Hematopoietic multipotent progenitor cell treated with erythropoietin and hydrocortisone succinate and interleukin-3 and kit ligand, for 15 days (in vitro differentiated cells): ENCODE measurements around the gene FGD5.
"Not testable (repeated sequence)": the region's sequence is repeated elsewhere in the genome, so short reads cannot be mapped to it uniquely, and the experiment has no call there.

Source experiments
- DNase-seq: peaks from one replicate; pipeline ENCODE4 v3.0.0-alpha.2; 2015; ENCODE audit warnings: low spot score

Gene FGD5

GRCh38 chr3:14903501-14903900 is 84.7 kb downstream of the FGD5 start:
- not testable (repeated sequence) for DNase-seq

GRCh38 chr3:14905055-14905657 is 86.4 kb downstream of the FGD5 start:
- no peak for DNase-seq

DNA sequence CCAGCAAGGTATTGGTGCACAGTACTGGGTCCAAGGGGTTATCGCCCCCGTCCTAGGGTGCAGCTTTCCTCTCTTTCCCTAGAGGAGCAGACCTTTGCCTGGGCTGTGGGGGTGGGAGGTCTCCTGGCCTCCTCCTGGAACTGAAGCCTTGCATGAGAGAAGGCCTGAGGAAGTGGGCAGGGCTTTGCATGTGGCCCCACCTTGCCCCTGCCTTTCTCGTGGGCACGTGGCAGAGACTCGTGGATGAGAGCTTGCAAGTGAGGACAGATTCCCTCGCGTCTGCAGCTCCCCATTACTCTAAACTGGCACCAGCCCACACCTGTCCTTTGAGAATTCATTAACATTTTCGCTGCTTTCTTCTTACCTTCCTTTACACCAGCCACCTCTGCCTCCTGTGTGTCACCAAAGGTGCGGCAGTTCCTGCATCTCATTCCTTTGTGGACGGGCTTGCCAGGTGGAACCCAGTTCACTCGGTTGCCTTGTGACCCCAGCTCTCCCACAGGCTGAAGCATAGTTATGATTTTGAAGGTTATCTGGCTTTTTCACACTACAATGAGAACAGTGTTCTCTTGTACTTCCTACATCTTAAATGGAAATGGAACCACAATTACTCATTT is 87.7 kb downstream of the FGD5 start:
- no peak for DNase-seq

GRCh38 chr3:14907043-14907966 is 88.5 kb downstream of the FGD5 start:
- DNase-seq, result no peak

DNA sequence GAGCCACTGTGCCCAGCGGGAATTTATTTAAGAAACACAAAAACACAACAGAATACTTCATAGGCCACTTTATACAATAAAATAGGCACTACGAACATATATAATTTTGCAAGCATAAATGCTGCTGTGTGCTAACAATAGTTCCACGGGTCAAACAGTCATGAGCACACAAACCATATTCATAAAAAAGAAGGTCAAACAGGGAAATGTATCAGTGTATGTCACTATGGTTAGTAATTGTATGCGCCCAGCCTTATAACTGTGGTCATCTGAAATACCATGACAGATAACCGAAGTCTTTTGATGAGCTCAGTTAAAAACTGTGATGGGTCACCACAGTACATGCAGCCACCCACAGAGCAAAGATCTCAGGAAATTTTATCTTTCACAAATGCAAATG is 90.5 kb downstream of the FGD5 start:
- DNase-seq, result no peak

GRCh38 chr3:14911651-14912050 is 92.9 kb downstream of the FGD5 start:
- DNase-seq, result no peak

DNA sequence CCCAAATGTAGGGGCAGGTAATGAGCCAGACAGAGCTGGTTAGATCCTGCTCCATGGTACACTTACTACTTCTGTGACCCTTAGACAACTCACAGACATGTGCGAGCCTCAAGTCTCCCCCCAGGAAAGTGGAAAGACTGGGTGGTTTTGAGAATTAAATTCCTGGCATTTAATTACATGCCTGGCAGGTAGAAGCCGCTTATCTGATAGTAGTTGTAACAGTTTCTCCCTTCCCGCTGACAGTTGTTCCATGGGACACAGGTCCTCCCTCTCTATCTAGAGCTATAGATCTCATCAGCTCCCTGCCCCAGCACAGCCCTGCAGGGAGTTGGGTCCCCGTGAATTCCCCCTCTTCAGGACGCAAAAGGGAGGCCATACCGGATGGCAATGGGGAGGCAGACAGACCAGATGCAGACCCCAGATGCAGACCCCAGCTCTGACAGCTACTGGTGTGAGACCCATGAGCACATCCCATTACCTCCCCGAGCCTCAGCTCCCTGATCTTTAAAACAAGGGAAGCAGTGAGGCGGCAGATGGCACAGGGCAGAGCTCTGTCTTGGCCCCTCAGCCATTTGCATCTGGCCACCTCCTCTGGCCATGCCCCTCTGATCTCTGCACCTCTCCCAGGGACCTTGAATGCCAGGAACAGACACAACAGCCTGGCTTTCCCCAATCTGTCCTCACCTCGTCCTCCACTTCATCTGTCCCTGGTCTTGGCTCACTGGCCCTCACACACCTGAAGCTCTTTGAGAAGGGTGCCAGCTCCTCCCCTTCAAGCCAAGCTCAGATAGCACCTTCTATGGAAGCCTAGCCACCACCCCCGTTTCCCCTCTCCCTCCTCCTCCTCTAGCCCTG is 94.5 kb downstream of the FGD5 start:
- DNase-seq, result no peak

DNA sequence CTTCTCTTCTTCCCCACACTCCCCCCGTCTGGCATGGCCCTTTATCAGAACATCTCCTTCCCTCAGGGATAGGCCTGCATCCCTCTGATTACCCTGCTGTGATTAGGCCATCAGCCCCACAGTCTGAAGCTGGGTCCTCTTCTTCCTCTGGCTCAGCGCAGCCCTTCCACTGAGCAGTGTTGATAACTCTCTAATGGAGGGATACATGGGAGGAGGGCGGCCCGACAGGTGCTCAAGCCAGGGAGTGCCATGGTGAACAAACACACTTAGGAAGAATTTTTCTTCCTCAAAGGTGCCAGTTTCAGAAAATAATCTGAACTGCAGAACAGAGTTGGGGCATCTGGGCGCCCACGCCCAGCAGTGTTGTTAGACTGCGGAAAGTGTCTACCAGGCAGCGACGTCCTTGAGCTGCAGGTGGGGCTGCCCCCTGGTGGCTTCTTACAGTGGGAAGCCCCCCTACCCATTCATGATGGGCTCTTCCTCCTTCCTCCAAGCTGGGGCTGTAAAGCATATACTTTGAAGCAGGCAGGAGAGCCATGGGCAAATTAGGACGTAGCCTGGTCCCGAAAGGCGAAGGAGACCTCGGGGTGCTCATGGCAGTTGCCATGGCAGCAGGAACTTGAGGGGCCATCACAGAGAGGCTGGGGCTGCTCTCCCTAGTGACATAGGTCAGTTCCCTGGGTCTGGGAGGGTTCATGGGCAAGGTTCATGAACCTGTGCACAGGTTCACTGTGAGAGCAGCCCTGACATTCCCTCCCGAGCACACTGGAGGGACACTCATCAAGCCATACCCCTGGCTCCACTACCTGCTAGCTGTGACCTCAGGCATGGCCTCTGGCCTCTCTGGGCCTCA is 95.4 kb downstream of the FGD5 start:
- DNase-seq, result no peak

- no peak for DNase-seq
Measured at GRCh38 chr3:14914779-14915117, 96.0 kb downstream of the FGD5 start.

DNA sequence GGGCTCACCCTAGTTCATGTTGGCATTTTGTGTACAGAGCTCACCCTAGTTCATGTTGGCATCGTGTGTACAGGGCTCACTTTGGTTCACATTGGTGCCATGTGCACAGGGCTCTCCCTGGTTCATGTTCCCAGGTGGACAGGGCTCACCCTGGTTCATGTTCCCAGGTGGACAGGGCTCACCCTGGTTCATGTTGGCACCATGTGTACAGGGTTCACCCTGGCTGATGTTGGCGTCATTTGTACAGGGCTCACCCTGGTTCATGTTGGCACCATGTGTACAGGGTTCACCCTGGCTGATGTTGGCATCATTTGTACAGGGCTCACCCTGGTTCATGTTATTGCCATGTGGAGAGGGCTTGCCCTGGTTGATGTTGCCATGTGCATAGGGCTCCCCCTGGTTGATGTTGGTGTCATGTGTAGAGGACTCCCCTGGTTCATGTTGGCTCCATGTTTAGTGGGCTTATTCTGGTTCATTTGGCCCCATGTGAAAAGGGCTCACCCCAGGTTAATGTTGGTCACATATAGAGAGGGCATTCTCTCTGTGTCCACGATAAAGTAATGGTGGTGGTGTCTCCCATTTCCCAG is 97.0 kb downstream of the FGD5 start:
- DNase-seq, result no peak

GRCh38 chr3:14918356-14918860 is 99.6 kb downstream of the FGD5 start:
- DNase-seq, result no peak

DNA sequence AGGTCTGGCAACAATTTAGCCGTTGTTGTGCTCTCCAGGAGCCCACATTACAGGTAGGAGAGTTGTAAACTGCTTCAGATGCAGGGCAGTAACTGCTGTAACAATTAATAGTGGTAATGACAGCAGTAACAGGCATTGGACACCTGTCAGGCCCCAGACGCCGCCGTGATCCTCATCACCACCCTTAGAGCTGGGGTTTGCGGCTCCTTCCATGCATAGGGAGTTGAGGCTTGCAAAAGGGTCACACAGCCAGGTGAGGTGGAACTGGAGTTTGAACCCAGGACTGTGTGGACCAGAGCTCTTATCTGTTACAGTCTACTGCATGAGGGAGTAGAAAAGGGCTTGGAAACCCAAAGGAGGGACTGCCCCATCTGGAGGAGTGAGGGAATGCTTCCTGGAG is 101.8 kb downstream of the FGD5 start:
- DNase-seq, result no peak

DNA sequence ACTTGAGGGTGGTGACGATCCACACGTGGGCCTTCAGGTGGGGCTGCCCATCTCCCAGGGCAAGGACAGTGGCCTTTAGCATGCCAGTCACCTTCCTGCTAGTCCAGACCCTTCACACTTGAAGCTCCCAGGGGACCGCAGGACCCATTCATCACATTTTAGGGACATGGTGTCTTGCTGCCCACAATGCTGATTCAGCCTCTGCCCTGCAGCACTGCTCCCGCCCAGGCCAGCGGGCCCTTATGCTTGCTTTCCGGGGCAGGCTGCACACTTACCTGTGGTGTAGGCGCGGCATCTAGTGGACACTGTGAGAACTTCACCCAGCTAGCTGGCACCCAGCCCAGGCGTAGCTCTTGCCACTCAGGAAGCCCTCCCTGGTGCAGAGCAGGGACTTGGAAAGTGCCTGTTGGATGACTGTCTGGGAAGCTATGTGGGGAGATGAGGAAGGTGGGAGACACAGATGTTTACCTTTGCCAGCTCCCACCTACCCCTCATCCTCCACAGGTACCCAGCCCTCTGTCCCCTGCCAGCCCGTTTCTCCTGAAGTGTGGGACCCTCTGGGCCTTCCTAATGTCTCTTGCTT is 102.4 kb downstream of the FGD5 start:
- peak; percentile 80 for DNase-seq

DNA sequence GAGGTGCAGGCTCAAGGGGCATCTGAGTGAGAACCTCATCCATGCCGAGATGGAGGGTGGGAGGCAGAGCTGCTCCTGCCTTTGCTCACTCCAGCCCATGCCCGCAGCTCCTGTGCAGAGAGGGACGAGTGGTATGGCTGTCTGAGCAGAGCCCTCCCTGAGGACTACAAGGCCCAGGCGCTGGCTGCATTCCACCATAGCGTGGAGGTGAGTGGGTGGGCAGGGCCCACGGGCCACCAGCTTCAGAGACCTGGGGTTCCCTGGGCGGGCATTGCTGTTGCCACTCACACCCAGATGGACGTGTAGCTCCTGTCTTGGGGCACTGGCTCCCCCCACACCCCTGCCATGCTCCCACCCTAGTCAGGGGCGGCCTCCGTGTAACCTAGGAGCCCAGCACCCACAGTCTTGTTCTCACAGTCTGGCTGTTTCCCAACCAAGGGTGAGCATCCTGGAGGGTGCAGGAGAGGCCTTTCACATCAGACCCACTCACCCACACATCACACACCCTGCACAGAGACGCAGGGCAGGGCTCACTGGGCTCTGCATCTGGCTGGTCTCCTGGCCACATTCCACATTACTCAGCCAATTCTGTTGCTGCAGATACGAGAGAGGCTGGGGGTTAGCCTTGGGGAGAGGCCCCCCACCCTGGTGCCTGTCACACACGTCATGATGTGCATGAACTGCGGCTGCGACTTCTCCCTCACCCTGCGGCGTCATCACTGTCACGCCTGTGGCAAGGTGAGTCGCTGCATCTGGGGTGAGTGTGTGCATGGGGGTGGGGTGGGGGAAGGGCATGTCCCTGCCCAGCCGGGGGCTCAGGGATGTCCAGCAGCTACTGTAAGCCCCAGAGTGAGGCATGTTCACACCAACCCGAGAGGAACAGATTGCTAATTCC is 103.3 kb downstream of the FGD5 start:
- DNase-seq, result no peak

GRCh38 chr3:14922863-14923262 is 104.1 kb downstream of the FGD5 start:
- DNase-seq, result no peak

DNA sequence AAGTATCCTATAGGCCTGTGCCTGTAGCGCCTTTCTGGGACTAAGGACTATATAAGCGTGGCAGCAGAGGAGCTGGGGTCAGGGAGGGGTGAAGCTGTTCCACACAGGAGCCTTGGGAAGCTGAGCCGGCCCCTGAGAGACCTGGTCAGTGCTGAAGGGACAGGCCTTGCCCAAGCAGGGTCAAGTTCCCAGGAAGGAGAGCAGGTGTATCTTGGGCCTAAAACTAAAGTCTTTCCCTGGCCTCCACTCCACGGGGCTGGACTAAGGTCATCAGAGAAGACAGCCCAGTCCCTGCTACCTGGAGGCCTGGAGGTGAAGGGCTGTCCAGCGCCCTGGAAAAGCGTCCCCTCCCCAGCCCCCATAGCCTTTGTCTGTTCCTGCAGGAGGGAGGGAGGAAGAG is 104.7 kb downstream of the FGD5 start:
- DNase-seq, result no peak

GRCh38 chr3:14925729-14926591 is 107.2 kb downstream of the FGD5 start:
- DNase-seq, result peak; percentile 70

GRCh38 chr3:14926592-14926991 is 107.8 kb downstream of the FGD5 start:
- no peak for DNase-seq
